SIG-M5 treated with dmso at 0.1 percent for 504 hours (cell line): Measurements from ENCODE around the gene SH3D19.
"Not testable (repeated sequence)": the region's sequence is repeated elsewhere in the genome, so short reads cannot be mapped to it uniquely, and the experiment has no call there.

ENCODE experiments used
- DNase-seq: peaks from one replicate; lab custom pipeline; 2025; ENCODE audit not compliant: unreplicated experiment; lab: John Stamatoyannopoulos, UW

The SH3D19 gene

GRCh38 chr4:151158979-151159378 is 166.4 kb downstream of the SH3D19 start:
- DNase-seq: no peak

- DNase-seq: no peak
Measured at GRCh38 chr4:151157543-151157942, 167.9 kb downstream of the SH3D19 start.

DNA sequence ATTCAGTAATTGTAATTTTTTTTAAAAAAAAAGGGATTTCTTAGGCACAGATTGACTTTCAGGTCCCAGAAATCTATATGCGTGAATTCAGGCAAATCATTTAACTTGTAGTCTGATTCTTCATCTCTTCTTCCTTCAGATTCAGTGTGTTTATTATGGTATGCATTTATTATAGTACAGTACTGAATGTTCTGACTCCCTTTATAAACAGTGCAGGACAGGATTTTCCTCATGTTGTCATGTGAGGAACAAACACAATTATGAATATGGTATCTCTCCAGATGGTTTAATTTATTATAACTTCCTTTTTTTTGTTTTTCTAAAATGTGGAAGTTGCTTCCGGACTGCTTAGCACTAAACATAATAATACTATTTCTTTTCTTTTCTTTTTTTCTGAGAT is 171.8 kb downstream of the SH3D19 start:
- no peak for DNase-seq

DNA sequence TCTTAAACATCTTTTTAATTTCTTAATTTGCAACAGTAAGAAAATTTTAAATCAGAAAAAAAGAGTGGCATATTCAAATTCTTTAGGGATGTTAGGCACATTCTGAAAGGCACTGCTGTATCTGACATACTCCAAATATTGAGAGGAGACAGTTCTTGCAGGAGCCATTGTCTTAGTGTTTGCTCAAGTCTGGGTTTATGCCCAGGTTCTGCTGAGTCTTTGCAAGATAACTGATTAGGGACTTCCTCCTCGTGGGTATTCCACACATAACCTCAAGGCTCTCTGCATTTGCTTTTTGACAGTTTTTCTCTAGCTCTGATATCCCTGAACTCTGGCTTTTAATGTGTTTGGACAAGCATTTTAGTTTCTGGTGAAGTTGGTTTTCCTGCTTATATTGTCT is 173.4 kb downstream of the SH3D19 start:
- no peak for DNase-seq

GRCh38 chr4:151150821-151151580 is 174.4 kb downstream of the SH3D19 start:
- DNase-seq: no peak

DNA sequence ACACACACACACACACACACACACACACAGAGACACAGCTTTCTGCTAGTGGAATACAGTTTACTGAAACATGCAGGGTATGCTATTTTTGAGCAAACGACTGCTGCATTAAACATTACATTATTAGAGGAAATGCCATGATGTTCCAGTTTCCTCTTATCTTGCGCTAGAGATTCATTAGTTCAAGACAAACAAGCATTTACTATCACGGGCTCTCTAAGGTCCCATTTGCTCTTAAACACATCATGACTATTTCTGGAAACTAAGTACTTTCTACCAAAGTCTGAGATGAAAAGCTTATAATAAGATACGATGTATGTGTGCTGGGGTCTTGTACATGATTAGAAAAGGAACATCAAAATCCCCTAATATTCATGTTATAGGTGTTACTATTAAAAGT is 177.1 kb downstream of the SH3D19 start:
- DNase-seq: no peak

DNA sequence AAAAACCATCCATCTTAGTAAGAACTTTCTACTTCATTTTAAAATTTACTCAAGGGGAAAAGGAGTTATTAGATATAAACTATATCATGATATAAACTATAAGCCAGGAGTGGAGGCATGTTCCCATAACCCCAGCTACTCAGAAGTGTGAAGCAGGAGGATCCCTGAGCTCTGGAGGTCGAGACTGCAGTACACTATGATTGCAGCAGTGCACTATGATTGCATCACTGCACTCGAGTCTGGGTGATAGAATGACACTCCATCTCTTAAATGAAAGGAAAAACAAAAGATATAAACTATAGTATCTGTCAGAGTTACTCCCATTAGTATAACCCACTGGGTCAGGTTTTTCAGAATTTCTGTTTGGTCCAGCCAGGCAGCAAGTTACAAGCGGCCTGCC is 178.4 kb downstream of the SH3D19 start:
- DNase-seq: no peak

- DNase-seq: no peak
Measured at GRCh38 chr4:151144329-151145072, 180.9 kb downstream of the SH3D19 start.

DNA sequence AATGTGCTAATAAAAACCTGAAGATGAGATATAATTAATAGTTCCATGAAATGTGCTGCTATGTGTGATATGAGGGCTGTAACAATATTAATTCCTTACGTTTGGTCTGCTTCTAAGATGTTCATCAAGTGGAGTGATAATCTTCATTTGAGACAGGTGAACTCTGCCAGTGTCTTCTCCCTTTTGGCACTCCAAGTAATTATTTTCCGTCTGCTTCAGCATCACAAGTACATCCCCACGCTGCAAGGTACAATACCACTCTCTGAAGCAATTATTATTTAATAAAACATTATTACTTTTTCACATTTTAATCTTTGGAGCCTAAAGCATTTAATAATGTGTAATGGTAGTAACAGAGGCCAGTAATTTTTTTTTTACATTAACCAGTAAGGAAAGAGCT is 181.6 kb downstream of the SH3D19 start:
- no peak for DNase-seq

GRCh38 chr4:151143162-151143561 is 182.2 kb downstream of the SH3D19 start:
- peak; percentile 7 for DNase-seq

GRCh38 chr4:151142758-151143157 is 182.6 kb downstream of the SH3D19 start:
- no peak for DNase-seq

- no peak for DNase-seq
Measured at GRCh38 chr4:151139814-151140213, 185.6 kb downstream of the SH3D19 start.

DNA sequence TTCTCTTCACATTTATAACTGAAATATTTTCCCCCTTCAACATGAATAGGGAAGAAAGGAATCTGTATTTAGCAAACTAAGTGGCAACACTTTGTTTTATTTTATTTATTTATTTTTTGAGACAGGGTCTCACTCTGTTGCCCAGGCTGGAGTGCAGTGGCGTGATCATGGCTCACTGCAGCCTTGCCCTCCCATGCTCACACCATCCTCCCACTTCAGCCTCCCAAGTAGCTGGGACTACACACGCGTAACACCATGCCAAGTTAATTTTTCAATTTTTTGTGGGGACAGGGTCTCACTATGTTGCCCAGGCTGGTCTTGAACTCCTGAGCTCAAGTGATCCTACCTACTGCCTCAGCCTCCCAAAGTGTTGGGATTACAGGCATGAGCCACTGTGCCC is 189.4 kb downstream of the SH3D19 start:
- DNase-seq: not testable (repeated sequence)

- DNase-seq: no peak
Measured at GRCh38 chr4:151133311-151133710, 192.1 kb downstream of the SH3D19 start.

- DNase-seq: no peak
Measured at GRCh38 chr4:151129796-151130195, 195.6 kb downstream of the SH3D19 start.

GRCh38 chr4:151117371-151117962 is 207.9 kb downstream of the SH3D19 start:
- DNase-seq: peak; percentile 85

GRCh38 chr4:151114986-151115385 is 210.4 kb downstream of the SH3D19 start:
- no peak for DNase-seq

- no peak for DNase-seq
Measured at GRCh38 chr4:151114338-151114737, 211.1 kb downstream of the SH3D19 start.

GRCh38 chr4:151110236-151110635 is 215.2 kb downstream of the SH3D19 start:
- DNase-seq: no peak

GRCh38 chr4:151107063-151107462 is 218.3 kb downstream of the SH3D19 start:
- no peak for DNase-seq

- DNase-seq: no peak
Measured at GRCh38 chr4:151105454-151106032, 219.9 kb downstream of the SH3D19 start.

GRCh38 chr4:151104621-151105020 is 220.8 kb downstream of the SH3D19 start:
- DNase-seq: no peak
